HG03575 (cell line): ENCODE measurements around the gene TDRD7.
"Not testable (repeated sequence)": the region's sequence is repeated elsewhere in the genome, so short reads cannot be mapped to it uniquely, and the experiment has no call there.

Source experiments
- ATAC-seq: cut with Tn5 transposase; IDR thresholded peaks from one replicate; pipeline ENCODE4 v1.9.1; 2021; ENCODE audit not compliant: unreplicated experiment, insufficient number of reproducible peaks, low FRiP score; ENCODE audit errors: extremely low read depth

Gene TDRD7

GRCh38 chr9:97498846-97499245, 87.0 kb downstream of the TDRD7 start:
- ATAC-seq, result not testable (repeated sequence)

DNA sequence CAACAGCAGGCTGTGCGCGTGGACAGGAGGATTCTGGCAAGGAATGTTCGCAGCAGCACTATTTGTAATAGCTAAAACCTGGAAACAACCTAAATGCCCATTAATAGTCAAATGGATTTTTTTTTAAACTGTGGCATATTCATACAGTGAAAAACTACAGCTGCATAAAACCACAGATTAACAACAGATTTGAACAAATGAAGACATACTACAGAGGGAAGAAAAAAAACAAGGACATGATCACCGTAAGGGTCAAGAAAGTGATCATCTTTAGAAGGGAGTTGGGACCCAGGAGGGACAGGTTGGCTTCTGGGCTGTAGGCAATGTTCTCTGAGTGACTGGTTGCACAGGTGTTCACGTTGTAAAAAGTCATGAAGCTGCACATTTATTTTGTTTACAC, 88.4 kb downstream of the TDRD7 start:
- ATAC-seq, result no peak

- ATAC-seq, result no peak
These were observed 88.9 kb downstream of the TDRD7 start for GRCh38 chr9:97500765-97501176.

DNA sequence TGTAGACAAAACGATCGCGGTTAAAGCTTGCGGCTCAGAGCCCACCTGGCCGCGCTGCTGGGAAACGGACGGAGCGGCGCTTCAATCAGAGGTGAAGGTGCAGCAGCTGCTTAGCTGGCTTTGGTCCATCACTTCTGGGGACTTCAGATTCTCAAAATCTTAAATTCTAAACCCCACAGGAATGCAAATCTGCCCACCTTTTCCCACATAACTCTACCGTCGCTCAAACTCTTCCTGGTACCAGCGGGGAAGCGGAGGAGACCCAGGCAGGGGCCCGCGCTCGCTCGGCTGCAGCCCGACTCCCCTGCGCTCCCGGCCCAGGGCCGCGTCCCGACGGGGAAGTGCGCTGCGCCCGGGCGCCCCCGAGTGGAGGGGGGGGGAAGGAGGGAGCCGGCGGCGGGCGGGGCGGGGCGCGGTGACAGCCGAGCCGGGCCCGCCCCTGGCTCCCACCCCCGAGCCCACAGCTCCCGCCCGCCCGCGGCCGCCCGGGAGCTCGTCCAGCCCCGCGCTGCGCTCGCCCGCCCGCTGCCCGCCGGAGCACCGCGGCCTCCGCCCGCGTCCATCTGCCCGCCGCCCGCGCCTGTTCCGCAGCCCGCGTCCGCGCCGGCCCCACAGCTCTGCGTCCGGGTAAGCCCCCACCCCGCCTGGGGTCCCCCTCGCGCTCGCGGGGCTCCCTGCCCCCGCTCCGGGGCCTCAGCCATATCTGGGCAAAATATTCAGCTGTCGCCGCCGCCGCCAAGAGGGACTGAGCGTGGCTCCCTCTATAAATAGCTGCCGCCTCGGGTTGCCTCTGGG, 89.5 kb downstream of the TDRD7 start, which contains the start of gene TMOD1:
TMOD1 (plus strand) TSS at position 490 of the 795 bp plus-strand sequence. CDS start 22,523 bp downstream, outside the sequence.
- no peak for ATAC-seq

DNA sequence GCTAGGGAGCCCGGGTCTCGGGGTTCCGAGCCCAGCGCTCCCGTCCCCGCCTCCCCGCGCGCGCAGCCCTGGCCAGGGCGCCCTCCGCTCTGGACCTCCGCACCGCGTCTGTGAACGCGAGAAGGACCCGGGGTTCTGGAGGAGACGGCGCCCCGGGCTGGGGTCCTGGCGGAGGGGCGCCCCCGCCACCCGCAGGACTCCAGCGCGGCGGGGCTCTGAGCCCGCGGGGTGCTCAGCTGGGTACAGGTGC, 90.0 kb downstream of the TDRD7 start:
- ATAC-seq, result no peak

DNA sequence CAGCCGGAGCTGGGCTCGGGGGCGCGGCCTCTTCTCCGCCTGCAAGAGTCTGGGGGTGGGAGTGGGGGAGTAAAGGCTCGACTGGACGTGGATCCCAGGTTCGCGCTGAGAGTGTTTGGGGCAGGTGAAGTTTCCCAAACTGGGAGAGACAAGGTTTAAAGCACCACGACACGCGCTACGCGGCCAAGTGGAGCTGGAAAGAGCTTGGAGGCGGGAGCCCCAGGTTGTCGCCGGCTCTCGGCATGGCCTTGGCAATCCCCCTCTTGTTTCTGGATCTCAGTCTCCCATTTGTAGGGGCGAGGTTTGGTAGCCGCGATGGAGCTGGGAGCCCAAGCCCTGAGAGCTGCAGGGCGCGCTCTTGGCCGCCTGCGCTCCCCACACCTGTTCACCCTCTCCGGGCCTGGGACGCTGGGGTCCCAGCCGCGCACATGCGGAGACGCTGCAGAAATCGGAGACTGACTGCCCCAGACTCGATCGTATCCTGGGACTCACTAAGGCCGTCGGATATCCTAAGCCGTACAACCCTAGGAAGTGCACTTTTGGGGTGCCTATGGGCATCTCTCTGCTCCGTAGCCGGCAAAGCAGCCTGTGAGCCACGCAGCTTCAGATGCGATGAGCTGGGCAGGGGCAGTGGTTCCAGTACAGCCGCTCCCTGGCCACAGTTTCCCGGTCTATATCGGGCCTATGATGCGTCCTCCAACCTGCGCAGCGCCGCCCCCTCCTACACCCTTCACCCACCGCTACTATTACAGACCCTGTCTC, 90.5 kb downstream of the TDRD7 start:
- no peak for ATAC-seq

GRCh38 chr9:97502984-97503861, 91.3 kb downstream of the TDRD7 start:
- ATAC-seq, result no peak

GRCh38 chr9:97503862-97504210, 91.9 kb downstream of the TDRD7 start:
- no peak for ATAC-seq

DNA sequence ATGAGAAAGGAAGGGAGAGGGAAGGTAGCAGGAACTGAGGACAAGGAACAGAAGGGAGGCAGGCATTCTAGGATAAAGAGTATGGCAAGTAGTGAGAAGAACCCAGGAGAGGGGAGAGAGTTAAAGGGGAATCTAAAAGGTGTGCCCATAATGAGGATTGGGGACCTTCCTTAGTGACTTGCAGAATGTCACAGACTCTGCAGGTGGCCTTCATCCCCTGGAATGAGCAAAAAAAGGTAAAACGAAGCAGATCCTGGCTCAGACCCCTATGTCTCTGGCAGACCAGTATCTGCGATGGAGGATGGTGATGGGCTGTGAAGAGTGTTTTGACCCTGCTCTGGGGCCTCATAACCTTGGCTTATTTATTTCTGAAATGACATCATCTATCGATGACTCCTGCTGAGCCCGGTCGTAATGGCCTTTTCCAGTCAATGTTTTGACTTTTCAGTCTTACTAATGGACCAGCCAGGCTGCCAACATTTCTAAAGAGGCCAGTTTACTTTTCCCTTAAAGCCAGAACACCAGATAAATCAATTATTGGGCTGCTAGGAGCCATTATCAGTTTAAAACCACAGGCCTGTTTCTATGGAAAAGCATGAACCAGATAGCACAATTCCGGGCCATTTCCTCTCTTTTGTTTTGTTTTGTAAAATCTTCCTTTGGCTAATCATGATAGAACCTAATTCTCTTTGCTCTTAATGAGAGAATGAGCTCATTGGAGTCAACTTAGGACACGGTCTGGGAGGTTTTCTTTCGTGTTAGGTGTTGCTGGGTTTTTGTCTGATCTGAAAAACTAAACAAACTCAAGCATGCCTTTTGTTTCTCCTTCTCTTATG, 92.7 kb downstream of the TDRD7 start:
- no peak for ATAC-seq

GRCh38 chr9:97505845-97506244, 93.9 kb downstream of the TDRD7 start:
- ATAC-seq, result no peak

DNA sequence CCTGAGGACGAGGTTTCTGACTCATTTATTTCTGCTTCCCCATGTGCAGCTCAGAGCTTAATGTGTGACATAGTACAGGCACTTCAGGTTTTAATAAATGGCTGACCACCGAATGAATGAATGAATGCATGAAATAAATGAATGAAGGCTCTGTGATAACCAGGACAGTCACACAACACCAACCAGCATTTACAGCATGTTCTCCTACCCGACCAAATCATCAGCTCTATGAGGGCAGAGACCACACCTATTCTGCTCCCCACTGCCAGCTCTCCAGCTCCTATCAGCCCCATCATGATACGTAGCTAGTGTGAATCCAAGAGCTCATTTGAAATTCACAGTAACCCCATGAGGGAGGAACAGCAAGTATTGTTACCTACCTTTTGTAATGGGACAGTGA, 94.4 kb downstream of the TDRD7 start:
- no peak for ATAC-seq

GRCh38 chr9:97506787-97507186, 94.9 kb downstream of the TDRD7 start:
- ATAC-seq, result no peak

DNA sequence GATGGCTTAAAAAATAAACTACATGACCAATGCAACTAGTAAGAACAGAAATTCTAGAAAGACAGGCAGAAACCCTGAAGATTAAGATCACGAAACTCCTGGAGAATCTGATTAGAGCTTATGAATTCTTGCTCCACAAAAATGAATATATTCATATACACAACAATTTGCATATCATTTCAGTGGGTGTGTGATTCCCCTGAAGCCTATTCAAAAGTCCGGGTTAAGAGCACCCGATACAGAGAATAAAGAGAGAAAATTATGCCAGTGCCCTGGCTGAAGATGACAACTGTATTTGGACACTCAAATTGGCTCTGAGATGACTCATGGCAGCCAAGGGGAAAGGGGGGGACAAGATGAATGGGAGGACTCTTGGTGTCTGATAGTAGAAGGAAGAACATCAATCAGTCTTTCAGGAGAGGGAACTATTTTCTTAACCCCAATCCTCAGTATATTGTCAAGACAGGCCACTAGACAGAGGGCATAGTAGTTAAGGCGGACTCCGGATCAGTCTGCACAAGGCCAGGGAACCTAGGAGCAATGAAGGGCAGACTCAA, 95.6 kb downstream of the TDRD7 start:
- ATAC-seq, result no peak

GRCh38 chr9:97508852-97509251, 97.0 kb downstream of the TDRD7 start:
- no peak for ATAC-seq

DNA sequence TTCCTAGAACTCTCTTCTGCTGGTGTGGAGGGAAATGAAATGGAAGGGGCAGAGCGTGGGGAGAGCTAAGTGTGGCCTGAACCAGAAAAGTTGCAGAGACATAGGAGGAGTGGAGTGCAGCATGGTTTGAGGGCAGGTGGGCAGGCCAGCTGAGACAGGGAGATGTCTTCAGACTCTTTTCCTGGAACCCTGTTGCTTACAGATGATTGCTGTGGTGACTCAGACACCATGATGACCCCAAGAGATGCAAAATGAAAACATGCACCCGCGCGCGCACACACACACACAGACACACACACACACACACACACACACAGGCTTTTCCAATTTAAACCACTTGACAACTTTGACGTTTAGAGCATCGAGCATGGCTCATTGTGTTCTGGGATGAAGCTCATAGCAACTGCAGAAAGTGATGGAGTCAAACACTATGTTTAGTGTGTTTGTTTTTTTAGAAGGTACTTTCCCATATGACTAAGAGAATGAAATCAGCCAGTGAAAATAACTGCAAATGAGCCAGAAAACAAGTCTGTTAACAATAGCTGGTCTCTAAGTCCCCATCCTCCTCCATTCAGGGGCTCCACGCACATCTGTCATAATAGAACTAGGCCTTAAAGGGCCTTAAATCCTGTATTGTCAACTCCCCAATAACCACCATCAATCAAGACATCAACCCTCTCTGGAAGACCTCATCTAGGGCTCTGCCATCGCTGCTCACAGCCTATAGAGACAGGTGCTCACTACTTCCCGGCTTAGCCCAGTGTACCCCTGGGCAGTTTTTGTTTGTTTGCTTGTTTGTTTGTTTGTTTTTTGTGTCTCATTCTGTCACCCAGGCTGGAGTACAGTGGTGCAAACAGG, 99.1 kb downstream of the TDRD7 start:
- ATAC-seq, result peak; percentile 67

DNA sequence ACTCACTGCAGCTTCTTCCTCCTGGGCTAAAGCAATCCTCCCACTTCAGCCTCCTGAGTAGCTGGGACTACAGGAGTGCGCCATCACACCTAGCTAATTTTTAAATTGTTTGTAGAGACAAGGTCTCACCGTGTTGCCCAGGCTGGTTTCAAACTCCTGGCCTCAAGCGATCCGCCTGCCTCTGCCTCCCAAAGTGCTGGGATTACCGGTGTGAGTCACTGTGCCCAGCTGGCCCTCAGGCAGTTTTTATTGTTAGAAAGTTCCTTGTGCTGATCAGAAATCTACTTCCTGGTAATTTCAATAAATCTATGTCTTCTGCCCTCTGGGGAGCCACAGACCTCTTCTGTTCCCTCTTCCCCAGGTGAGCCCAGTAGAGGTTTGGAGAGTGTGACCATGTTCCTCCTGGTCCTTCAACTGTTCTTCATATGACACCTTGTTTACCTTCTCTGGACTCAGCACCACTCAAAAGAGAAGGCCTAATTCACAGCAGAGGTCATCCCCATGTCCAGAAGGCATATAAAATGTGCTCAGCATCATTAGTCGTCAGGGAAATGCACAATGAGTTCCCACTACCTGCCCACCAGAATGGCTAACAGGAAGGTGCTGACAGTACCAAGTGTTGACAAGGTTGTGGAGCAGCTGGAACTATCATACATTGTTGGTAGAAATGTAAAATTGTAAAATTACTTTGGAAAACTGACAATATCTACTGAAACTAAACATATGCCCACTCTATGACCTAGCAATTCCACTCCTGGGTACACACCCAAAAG, 99.9 kb downstream of the TDRD7 start:
- ATAC-seq, result no peak

GRCh38 chr9:97512966-97513560, 101.2 kb downstream of the TDRD7 start:
- ATAC-seq, result no peak
